HUES6 (cell line): ENCODE data around the gene PACRGL.
"Not testable (repeated sequence)": the region's sequence is repeated elsewhere in the genome, so short reads cannot be mapped to it uniquely, and the experiment has no call there.

Experiments used
- H3K27ac ChIP-seq: 2 replicates; pipeline ENCODE4 v1.7.0; 2013; ENCODE audit warnings: low read depth, mild to moderate bottlenecking, low read length, inconsistent platforms
- H3K27me3 ChIP-seq: 2 replicates; pipeline ENCODE4 v1.6.1; 2013; ENCODE audit warnings: low read length; ENCODE audit not compliant: control insufficient read depth, insufficient read depth
- H3K36me3 ChIP-seq: 2 replicates; pipeline ENCODE4 v1.6.1; 2013; ENCODE audit warnings: low read length; ENCODE audit not compliant: control insufficient read depth, insufficient read depth
- H3K4me1 ChIP-seq: 2 replicates; pipeline ENCODE4 v1.6.1; 2013; ENCODE audit warnings: low read length; ENCODE audit not compliant: control insufficient read depth, insufficient read depth
- H3K4me3 ChIP-seq: 2 replicates; pipeline ENCODE4 v1.5.1; 2013; ENCODE audit warnings: low read depth, low read length
- H3K9ac ChIP-seq: one replicate; pipeline ENCODE4 v1.6.1; 2013; ENCODE audit warnings: mild to moderate bottlenecking, low read length
- H3K9me3 ChIP-seq: 2 replicates; pipeline ENCODE4 v1.6.1; 2013; ENCODE audit warnings: low read depth, low read length; ENCODE audit not compliant: control insufficient read depth, insufficient read depth

The PACRGL gene

GRCh38 chr4:20778896-20779295, 78.6 kb downstream of the PACRGL start:
- Histone ChIP-seq H3K9ac (no peak overlapping the region), H3K9me3 (0 out of 2 replicates have a peak, but pooled peaks cover 8% of the 10 kb centered on the region), H3K36me3 (no peaks in the 10 kb centered on the region), H3K4me3 (no peak overlapping the region), H3K27me3 (no peaks in the 10 kb centered on the region), H3K27ac (no peak overlapping the region), H3K4me1 (no peaks in the 10 kb centered on the region)

GRCh38 chr4:20783134-20783533, 82.9 kb downstream of the PACRGL start:
- H3K4me1 ChIP-seq, H3K27me3 ChIP-seq, H3K9ac ChIP-seq, H3K9me3 ChIP-seq, H3K4me3 ChIP-seq, H3K36me3 ChIP-seq, H3K27ac ChIP-seq: not testable (repeated sequence)

- Histone ChIP-seq H3K27ac (no peak overlapping the region), H3K36me3 (no peaks in the 10 kb centered on the region), H3K9me3 (0 out of 2 replicates have a peak, but pooled peaks cover 2% of the 10 kb centered on the region), H3K9ac (no peak overlapping the region), H3K27me3 (no peaks in the 10 kb centered on the region), H3K4me1 (no peaks in the 10 kb centered on the region), H3K4me3 (no peak overlapping the region)
Observed at GRCh38 chr4:20787940-20788665, 87.8 kb downstream of the PACRGL start.
